A673 (cell line): ENCODE data around the gene LSM4. TPM values are rescaled to one million over a fixed set of nuclear protein-coding genes. Genes with fewer than 3 reads are reported as not detected.

Experiments used
- BruUV-seq: library from RNA; stranded (reverse); fragments of 400-500 nt; replicated peaks from 2 replicates; lab custom pipeline; 2021; lab: Mats Ljungman, UMichigan
- CTCF ChIA-PET: fragments of 300-600 bp; sonication (Branson Sonifier 250); formaldehyde crosslinking; loops from one replicate; lab custom pipeline; 2022; ENCODE audit warnings: antibody characterized with exemption; lab: Charles Lee
- POLR2A ChIA-PET: fragments of 300-600 bp; sonication (Branson Sonifier 250); formaldehyde crosslinking; loops from one replicate; lab custom pipeline; 2022; ENCODE audit warnings: antibody characterized with exemption; ENCODE audit not compliant: low non-redundant PET; lab: Charles Lee
- DNase-seq: peaks from one replicate; pipeline ENCODE4 v3.0.0-alpha.2; 2015; ENCODE audit warnings: low spot score
- H3K27ac ChIP-seq: fragments of 200-600 bp; sonication (generic); 2 replicates; pipeline ENCODE4 v1.5.1; 2016; ENCODE audit warnings: mixed run types, low read depth, mild to moderate bottlenecking, mixed read lengths, antibody characterized with exemption, low read length; ENCODE audit not compliant: poor library complexity, severe bottlenecking
- H3K27me3 ChIP-seq: fragments of 200-600 bp; sonication (generic); replicated peaks from 2 replicates; pipeline ENCODE4 v1.6.1; 2017; ENCODE audit warnings: mixed run types, low read depth, mild to moderate bottlenecking, mixed read lengths, antibody characterized with exemption, low read length; ENCODE audit not compliant: insufficient read depth, poor library complexity
- H3K36me3 ChIP-seq: fragments of 200-600 bp; sonication (generic); 2 replicates; pipeline ENCODE4 v1.6.1; 2016; ENCODE audit warnings: mixed run types, mild to moderate bottlenecking, mixed read lengths, antibody characterized with exemption, low read length; ENCODE audit not compliant: insufficient read depth, poor library complexity, severe bottlenecking
- H3K4me1 ChIP-seq: fragments of 200-600 bp; sonication (generic); 2 replicates; pipeline ENCODE4 v1.6.1; 2017; ENCODE audit warnings: mixed run types, mild to moderate bottlenecking, mixed read lengths, antibody characterized with exemption, low read length; ENCODE audit not compliant: insufficient read depth, poor library complexity, severe bottlenecking
- H3K4me3 ChIP-seq: fragments of 200-600 bp; sonication (generic); 2 replicates; pipeline ENCODE4 v1.5.1; 2016; ENCODE audit warnings: low read depth, mixed run types, mild to moderate bottlenecking, mixed read lengths, low read length; ENCODE audit not compliant: poor library complexity, severe bottlenecking
- H3K9me3 ChIP-seq: fragments of 200-600 bp; sonication (generic); 2 replicates; pipeline ENCODE4 v1.6.1; 2016; ENCODE audit warnings: mixed run types, low read depth, mild to moderate bottlenecking, mixed read lengths, antibody characterized with exemption, low read length; ENCODE audit not compliant: poor library complexity, severe bottlenecking
- EZH2 ChIP-seq: fragments of 200-600 bp; sonication (generic); IDR thresholded peaks from 2 replicates; pipeline ENCODE4 v1.6.1; 2017; ENCODE audit warnings: borderline replicate concordance, low read depth, mild to moderate bottlenecking, mixed read lengths, antibody characterized with exemption, low read length; ENCODE audit not compliant: poor library complexity, severe bottlenecking
- intact Hi-C: fragments of 100-400 bp; cut with micrococcal nuclease; formaldehyde crosslinking; loops from one replicate; pipeline ENCODE4 v1.10.0; 2022; ENCODE audit not compliant: unreplicated experiment
- total RNA-seq: library from RNA; stranded (reverse); gene quantifications from 2 replicates; pipeline ENCODE4 v1.2.3, GENCODE V29; 2021
- TF ChIP-seq, protein P1 (sequence below): fragments of 300-800, 200-600 bp; sonication (generic); conservative IDR thresholded peaks from 2 replicates; pipeline ENCODE4 v1.5.1; 2017; ENCODE audit warnings: low read depth, mild to moderate bottlenecking, antibody characterized with exemption, low read length, moderate library complexity, mixed read lengths

The LSM4 gene
- total RNA-seq, 1 experiment from 2014 or later = 252 TPM

DNA sequence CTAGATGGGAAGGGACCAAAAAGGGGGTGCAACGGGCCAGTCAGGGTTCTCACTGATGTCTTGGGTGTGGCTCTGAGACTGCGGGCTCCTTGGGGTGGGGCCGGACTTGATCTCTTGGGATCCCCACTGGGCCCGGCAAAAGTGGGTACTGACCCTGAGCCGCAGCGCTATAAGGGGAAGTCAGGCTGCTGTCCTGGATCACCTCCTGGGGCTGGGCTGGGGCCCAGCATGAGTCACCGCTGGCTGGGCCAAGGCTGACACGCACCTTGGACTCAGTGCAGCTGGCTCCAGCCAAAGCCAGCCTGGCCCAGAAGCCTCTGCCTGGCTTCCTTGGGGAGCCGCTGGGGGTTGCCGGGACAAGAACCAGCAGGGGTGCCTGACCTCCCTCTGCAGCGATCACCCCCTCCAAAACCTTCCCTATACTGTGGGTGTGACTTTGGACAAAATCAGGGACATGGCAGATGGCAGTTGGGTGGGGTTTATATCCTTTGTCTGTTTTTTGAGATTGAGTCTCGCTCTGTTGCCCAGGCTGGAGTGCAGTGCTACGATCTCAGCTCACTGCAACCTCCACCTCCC is 48.0 kb downstream of the LSM4 start:
- Histone ChIP-seq H3K36me3 (peaks cover 36% of the 10 kb centered on the region), H3K4me1 (peaks cover 13% of the 10 kb centered on the region), H3K27ac (no peak overlapping the region), H3K9me3 (no peaks in the 10 kb centered on the region), H3K4me3 (no peak overlapping the region), H3K27me3 (no peaks in the 10 kb centered on the region)
- no TSS peak for BruUV-seq
- intact Hi-C loops = no loop called here
- no peak for TF ChIP-seq EZH2
- no peak for DNase-seq
- ChIA-PET POLR2A (no interaction called here), CTCF (interaction anchor here (0.6 kb wide), 1 partner anchor 126 kb away, joined by 3 read pairs; no protein-coding TSS in a partner anchor)

DNA sequence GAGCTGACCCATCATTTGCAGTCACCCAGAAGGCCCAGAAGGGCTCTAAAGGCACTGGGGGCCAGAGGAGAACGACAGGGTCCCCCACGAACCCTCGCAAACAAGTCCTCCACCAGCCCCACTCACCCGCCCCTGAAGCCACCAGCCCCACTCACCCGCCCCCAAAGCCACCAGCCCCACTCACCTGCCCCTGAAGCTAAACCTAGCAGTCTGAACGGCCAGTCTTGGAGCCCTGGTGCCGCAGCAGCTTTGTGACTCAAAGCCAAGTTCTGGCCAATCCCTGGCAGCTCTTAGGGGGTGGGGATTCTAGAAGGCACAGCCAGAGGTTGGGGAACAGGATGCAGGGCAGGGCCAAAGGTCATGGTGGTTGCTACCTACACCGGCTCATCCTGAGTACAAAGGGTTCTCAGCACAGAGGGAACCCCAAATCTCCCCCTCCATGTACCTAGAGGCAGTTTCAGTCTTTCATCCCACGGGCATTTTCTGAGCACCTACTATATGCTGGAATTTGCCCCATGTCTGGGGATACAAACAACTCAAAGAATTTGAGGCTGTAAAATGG is 48.6 kb downstream of the LSM4 start, which contains the start of gene IQCN:
IQCN (minus strand) TSS at position 234 of the 562 bp plus-strand sequence. CDS start 4,974 bp downstream, outside the sequence.
- no peak within 1 kb of the TSS for H3K27ac ChIP-seq
- H3K4me3 ChIP-seq = no peak within 1 kb of the TSS
- peaks cover 13% of the 10 kb centered on the region for H3K4me1 ChIP-seq
- no peaks in the 10 kb centered on the region for H3K27me3 ChIP-seq
- ChIA-PET POLR2A (no interaction called here), CTCF (no interaction called here)
- TF ChIP-seq, protein P1, sequence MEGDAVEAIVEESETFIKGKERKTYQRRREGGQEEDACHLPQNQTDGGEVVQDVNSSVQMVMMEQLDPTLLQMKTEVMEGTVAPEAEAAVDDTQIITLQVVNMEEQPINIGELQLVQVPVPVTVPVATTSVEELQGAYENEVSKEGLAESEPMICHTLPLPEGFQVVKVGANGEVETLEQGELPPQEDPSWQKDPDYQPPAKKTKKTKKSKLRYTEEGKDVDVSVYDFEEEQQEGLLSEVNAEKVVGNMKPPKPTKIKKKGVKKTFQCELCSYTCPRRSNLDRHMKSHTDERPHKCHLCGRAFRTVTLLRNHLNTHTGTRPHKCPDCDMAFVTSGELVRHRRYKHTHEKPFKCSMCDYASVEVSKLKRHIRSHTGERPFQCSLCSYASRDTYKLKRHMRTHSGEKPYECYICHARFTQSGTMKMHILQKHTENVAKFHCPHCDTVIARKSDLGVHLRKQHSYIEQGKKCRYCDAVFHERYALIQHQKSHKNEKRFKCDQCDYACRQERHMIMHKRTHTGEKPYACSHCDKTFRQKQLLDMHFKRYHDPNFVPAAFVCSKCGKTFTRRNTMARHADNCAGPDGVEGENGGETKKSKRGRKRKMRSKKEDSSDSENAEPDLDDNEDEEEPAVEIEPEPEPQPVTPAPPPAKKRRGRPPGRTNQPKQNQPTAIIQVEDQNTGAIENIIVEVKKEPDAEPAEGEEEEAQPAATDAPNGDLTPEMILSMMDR = no peak
- no peak for TF ChIP-seq EZH2
- BruUV-seq = no TSS peak
- H3K9me3 ChIP-seq = no peaks in the 10 kb centered on the region
- H3K36me3 ChIP-seq = peaks cover 35% of the 10 kb centered on the region
- DNase-seq = no peak
- intact Hi-C loops = no loop called here

DNA sequence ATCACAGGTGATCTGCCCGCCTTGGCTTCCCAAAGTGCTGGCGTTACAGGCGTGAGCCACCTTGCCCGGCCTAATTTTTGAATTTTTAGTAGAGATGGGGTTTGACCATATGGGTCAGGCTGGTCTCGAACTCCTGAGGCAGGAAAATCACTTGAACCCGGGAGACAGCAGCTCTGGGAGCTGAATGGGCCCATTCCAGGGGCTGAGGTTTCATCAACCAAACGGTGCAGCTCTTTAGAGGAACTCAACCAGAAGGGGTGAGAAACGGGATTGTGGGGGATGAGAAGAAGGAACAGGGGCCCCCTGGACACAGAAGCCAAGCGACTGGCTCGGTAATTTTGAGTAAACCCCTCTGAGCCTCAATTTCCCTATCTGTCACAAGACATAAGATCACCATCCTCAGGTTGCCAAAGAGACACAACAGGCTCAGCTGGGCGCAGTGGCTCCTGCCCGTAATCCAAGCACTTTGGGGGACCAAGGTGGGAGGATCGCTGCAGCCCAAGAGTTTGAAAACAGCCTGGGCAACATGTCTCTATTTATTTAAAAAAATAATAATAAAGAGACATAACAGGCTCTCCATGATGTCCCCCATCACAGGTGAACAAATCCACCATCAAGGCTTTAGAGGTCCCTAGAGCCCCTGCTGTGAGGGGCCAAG is 49.2 kb downstream of the LSM4 start:
- BruUV-seq = no TSS peak
- POLR2A ChIA-PET = no interaction called here
- intact Hi-C loops = no loop called here

More for the DNA sequence above, 49.2 kb downstream of the LSM4 start:
- no peak for TF ChIP-seq EZH2
- TF ChIP-seq, protein P1 = no peak
- peaks cover 9% of the 10 kb centered on the region for H3K4me1 ChIP-seq
- no peaks in the 10 kb centered on the region for H3K27me3 ChIP-seq
- CTCF ChIA-PET = interaction anchor here (1.0 kb wide), 1 partner anchor 136 kb away, joined by 5 read pairs; no protein-coding TSS in a partner anchor
- H3K27ac ChIP-seq = no peak overlapping the region
- H3K9me3 ChIP-seq = no peaks in the 10 kb centered on the region
- DNase-seq = no peak
- H3K36me3 ChIP-seq = peaks cover 29% of the 10 kb centered on the region
- H3K4me3 ChIP-seq = no peak overlapping the region
